Heart left ventricle (tissue), 16 donors: ENCODE measurements around the gene NDST1. TPM values are rescaled to one million over a fixed set of nuclear protein-coding genes. Genes with fewer than 3 reads are reported as not detected.

ENCODE experiments used
- ATAC-seq, 4 donors: fragments of 200-7000 bp; cut with Tn5 transposase; one replicate each; pipeline ENCODE4 v1.9.1; 2020 to 2022; ENCODE audit warnings: moderate library complexity in 4 of 4, mild to moderate bottlenecking in 3 of 4, moderate number of reproducible peaks in 1 of 4
- DNase-seq, 5 donors: peaks; one replicate each; pipeline ENCODE4 v3.0.0-alpha.2; 2020
- H3K27ac ChIP-seq, 12 donors: fragments of 200-600 bp; sonication (generic) in 4 of 12; one replicate each; pipeline versions ENCODE4 v1.5.0 to v1.8.0; 2016 to 2022; ENCODE audit warnings: mild to moderate bottlenecking in 2 of 12
- H3K27me3 ChIP-seq, 9 donors: fragments of 200-600 bp; sonication (generic) in 2 of 9; one replicate each; pipeline versions ENCODE4 v1.5.1 to v1.8.0; 2016 to 2022; ENCODE audit warnings: mild to moderate bottlenecking in 3 of 9
- H3K36me3 ChIP-seq, 9 donors: fragments of 200-600 bp; sonication (generic) in 2 of 9; one replicate each; pipeline versions ENCODE4 v1.5.0 to v1.8.0; 2018 to 2022; ENCODE audit warnings: mild to moderate bottlenecking in 2 of 9
- H3K4me1 ChIP-seq, 12 donors: fragments of 200-600 bp; sonication (generic) in 4 of 12; one replicate each; pipeline versions ENCODE4 v1.5.0 to v1.8.0; 2016 to 2022; ENCODE audit warnings: mild to moderate bottlenecking in 3 of 12
- H3K4me3 ChIP-seq, 12 donors: fragments of 200-600 bp; sonication (generic) in 4 of 12; one replicate each; pipeline versions ENCODE4 v1.5.0 to v1.8.0; 2017 to 2022; ENCODE audit warnings: mild to moderate bottlenecking in 9 of 12, moderate library complexity in 4 of 12
- H3K9me3 ChIP-seq, 12 donors: fragments of 200-600 bp; sonication (generic) in 4 of 12; one replicate each; pipeline versions ENCODE4 v1.5.0 to v1.8.0; 2016 to 2022; ENCODE audit warnings: mild to moderate bottlenecking in 1 of 12
- POLR2A ChIP-seq, 2 donors: fragments of 450-650 bp; IDR thresholded peaks; one replicate each; pipeline ENCODE4 v1.6.1; 2017; ENCODE audit warnings: antibody characterized with exemption in 2 of 2, mild to moderate bottlenecking in 2 of 2, moderate library complexity in 2 of 2
- WGBS, 4 donors: extraction: QIAGEN DNeasy Blood & Tissue Kit in 2 of 4; methylation state at CpG; one replicate each; pipeline versions ENCODE4 v1.1.5 to v1.1.7; 2013 to 2018; 5-methylcytosine and 5-hydroxymethylcytosine counted together
- intact Hi-C, 10 donors: fragments of 100-400 bp; cut with DNase I; formaldehyde crosslinking; loops; one replicate each; pipeline versions ENCODE4 v1.11.1 to v1.14.2; 2022
- polyA plus RNA-seq, 2 donors: library from polyadenylated mRNA; stranded (reverse); fragments of 200-250 nt; gene quantifications; one replicate each; pipeline ENCODE4 v1.2.3, GENCODE V29; 2013
- total RNA-seq, 9 donors: library from RNA; depleted of rRNA in 2 of 9; stranded (reverse); fragments of >200 nt in 2 of 9; fragmentation: NEBNext Ultra II Directional in 3 of 9; extraction: Animal tissue kit (Norgen Biotek cat#: 25700) in 3 of 9; gene quantifications; one replicate each; pipeline versions ENCODE4 v1.1.0 to v1.2.4, GENCODE V29; 2016 to 2023
- TF ChIP-seq, protein P1 (sequence below), 12 donors: fragments of 200-600 bp; sonication (generic) in 4 of 12; IDR thresholded peaks; one replicate each; pipeline versions ENCODE4 v1.5.0 to v1.8.0; 2018 to 2022; ENCODE audit warnings: antibody characterized with exemption in 12 of 12, mild to moderate bottlenecking in 5 of 12
- donor health status: ischemic (EF 13 %, LVEDD 7.1; RV severe dilation, severe dysfunction).
- donor health status: healthy with polysubstance abuse.
- donor health status: DM: no; HTN: yes; CAD: no.
- donor health status: DM: no; HTN: no; CAD: no.
- donor health status: ischemic (EF 25% LVEDD 6.9; RV normal size, moderate dysfunction).
- donor health status: ischemic (EF 25% LVEDD 5.7; RV mildly dilated, moderate dysfunction).
- donor health status: healthy.
- donor health status: DM: yes; HTN: yes; CAD: no.
- donor health status: ischemic (EF 35%, LVEDD 5.7; RV mildly dilated, moderate dysfunction).
- donor health status: nonischemic (EF 11% LVEDD 7.7; RV severe dilation, severe dysfunction).
- donor health status: DM: yes; HTN: yes; CAD: no.
- donor health status: PGD.
- donor health status: ischemic (EF 29% LVEDD 5.4; RV normal size, mild dysfunction).
- donor health status: nonischemic (EF 23%, LVEDD 6.1; RV moderate dilation, normal function).

NDST1 gene
- total and polyA plus RNA-seq, 11 donors, result 32.1 to 156 (median 68.5) TPM

DNA sequence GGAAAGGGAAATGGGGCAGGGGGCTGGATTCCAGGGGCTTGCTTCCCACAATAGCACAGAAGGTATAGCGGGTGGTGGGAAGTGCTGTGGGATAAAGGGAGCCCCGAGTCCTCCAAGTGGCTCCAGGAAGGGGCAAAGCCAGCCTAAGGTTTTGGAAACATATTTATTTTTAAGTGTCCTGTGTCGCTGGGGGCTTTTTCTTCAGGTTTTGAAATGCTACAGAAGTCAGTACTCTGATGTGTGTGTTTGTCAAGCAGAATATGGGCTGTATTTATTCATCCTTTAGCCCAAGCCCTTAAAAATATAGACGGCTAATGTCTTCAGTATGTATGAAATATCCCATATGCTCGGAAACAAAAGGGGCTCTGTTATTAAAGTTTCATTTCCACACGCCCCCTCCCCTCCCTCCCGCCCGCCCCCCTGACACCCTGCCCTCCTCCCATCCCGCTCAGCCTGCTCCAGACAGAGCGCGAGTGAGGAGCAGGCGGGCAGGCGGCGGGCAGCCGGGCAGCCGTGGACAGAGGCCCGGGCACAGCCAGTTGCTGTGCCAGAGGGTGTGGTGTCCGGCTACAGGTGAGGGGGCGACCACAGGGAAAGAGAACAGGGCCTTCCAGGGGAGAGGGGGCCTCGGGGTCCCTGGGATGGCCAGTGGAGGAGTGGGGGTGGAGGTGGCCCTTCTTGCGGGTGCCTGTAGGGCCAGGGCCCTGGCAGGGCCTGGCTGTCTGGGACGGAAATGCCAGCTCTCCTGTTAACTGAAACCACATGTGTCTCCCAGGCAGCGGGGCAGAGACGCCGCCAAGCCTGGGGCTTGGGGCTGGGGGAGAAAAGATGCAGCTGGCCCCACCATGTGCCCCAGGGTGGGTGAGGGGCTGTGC lies 92.9 kb downstream of the NDST1 start:
- ATAC-seq (peak in 2 of 4 donors; percentile 2 to 16), DNase-seq (peak in 3 of 5 donors; percentile 26 to 43 (median 29))
- Histone ChIP-seq H3K36me3 (no peaks in the 10 kb centered on the region), H3K4me1 (peaks cover 17 to 90% (median 63%) of the 10 kb centered on the region in 12 donors), H3K4me3 (peak overlapping the region in 7 of 12 donors; percentile 21 to 43 (median 33)), H3K9me3 (no peaks in the 10 kb centered on the region), H3K27me3 (no peaks in the 10 kb centered on the region), H3K27ac (peak overlapping the region; percentile 4 to 90 (median 80))
- TF ChIP-seq, protein P1, sequence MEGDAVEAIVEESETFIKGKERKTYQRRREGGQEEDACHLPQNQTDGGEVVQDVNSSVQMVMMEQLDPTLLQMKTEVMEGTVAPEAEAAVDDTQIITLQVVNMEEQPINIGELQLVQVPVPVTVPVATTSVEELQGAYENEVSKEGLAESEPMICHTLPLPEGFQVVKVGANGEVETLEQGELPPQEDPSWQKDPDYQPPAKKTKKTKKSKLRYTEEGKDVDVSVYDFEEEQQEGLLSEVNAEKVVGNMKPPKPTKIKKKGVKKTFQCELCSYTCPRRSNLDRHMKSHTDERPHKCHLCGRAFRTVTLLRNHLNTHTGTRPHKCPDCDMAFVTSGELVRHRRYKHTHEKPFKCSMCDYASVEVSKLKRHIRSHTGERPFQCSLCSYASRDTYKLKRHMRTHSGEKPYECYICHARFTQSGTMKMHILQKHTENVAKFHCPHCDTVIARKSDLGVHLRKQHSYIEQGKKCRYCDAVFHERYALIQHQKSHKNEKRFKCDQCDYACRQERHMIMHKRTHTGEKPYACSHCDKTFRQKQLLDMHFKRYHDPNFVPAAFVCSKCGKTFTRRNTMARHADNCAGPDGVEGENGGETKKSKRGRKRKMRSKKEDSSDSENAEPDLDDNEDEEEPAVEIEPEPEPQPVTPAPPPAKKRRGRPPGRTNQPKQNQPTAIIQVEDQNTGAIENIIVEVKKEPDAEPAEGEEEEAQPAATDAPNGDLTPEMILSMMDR (IDR thresholded peaks at IDR 0.05), result no peak
- TF ChIP-seq POLR2A (IDR thresholded peaks at IDR 0.05), result no peak
- intact Hi-C loops, result loop anchor here in 1 of 10 donors (5.0 kb wide), 1 partner anchor 41 kb away; the partner anchor contains the start of gene SYNPO
- WGBS, 4 donors, result 68 to 81% (median 78%) methylated on average over 23 to 25 of the region's 25 CpGs

DNA sequence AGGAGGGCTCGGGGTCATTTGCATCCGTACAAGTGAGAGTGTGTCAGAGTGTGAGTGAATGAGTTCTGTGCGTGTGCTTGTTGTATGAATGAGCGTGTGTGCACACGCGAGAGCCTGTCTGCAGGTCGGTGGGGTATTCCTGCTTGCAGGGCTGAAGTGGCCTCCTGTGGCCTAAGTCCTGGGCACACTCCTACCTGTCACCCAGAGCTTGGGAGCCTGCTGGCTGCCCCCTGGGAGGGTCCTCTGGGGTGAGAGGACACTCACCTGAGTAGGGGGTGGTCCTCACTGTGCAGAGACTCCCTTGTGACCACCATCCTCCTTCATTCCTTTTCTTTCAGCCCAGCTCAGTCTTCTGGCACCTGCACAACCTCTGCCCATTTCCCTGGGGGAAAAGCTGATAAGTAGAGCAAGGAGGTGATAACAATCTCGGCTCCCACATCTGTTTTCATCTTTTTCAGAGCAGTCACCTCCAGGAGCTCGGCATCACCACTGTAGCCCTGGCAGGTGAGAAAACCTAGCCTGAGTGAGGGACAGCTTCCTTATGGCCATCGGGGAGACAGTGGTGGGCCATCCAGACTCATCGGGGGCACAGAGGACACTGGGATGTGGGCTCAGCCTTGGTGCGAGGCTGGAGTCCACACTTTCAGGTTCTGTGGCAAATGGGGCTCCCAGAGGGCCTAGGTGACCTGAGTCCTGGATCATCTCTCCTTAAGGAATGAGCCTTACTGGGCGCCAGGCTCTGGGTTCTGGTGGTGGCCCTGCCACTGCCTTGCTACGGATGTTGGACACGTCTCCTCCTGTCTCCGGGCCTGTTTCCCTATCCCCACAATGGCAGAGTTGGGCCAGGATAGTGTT lies 93.8 kb downstream of the NDST1 start:
- peak overlapping the region in 11 of 12 donors; percentile 53 to 90 (median 81) for H3K27ac ChIP-seq
- H3K9me3 ChIP-seq, result no peaks in the 10 kb centered on the region
- no peaks in the 10 kb centered on the region for H3K27me3 ChIP-seq
- H3K36me3 ChIP-seq, result no peaks in the 10 kb centered on the region
- DNase-seq, result peak in 3 of 5 donors; percentile 11 to 42 (median 19)
- intact Hi-C loops, result loop anchor here in 1 of 10 donors (5.0 kb wide), 1 partner anchor 41 kb away; the partner anchor contains the start of gene SYNPO
- TF ChIP-seq, protein P1 (IDR thresholded peaks at IDR 0.05), result no peak
- no peak for TF ChIP-seq POLR2A (IDR thresholded peaks at IDR 0.05)
- no peak for ATAC-seq
- WGBS, 4 donors, result 83 to 86% (median 83%) methylated on average over 13 to 16 of the region's 16 CpGs
- H3K4me3 ChIP-seq, result peak overlapping the region in 7 of 12 donors; percentile 21 to 43 (median 33)
- peaks cover 17 to 91% (median 66%) of the 10 kb centered on the region in 12 donors for H3K4me1 ChIP-seq

DNA sequence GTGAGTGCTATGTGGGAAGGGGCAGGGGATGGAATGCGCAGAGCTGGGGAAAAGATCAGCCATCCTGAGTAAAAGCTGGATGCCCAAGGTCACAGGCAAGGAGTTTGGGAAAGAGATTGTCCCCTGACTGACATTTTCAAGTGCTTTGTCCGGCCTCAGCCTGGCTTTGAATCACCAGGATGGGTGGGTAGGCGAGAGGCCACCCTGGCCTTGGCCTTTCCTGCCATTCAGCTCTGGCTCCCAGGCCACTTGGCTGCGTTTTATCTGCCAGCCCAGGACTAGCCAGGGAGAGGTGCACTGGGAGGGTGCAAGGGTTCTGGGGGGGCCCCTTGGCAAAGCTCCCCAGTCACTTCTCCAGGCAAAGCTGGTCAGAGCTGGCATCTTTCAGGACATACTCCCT lies 95.1 kb downstream of the NDST1 start:
- Histone ChIP-seq H3K27me3 (no peaks in the 10 kb centered on the region), H3K36me3 (no peaks in the 10 kb centered on the region), H3K27ac (peak overlapping the region; percentile 57 to 91 (median 82)), H3K4me1 (peaks cover 17 to 94% (median 68%) of the 10 kb centered on the region in 12 donors), H3K9me3 (no peaks in the 10 kb centered on the region), H3K4me3 (no peak overlapping the region)
- intact Hi-C loops, result loop anchor here in 1 of 10 donors (5.0 kb wide), 1 partner anchor 39 kb away; the partner anchor contains the start of gene SYNPO
- peak in 4 of 5 donors; percentile 67 to 83 (median 78) for DNase-seq
- no peak for TF ChIP-seq POLR2A (IDR thresholded peaks at IDR 0.05)
- TF ChIP-seq, protein P1 (IDR thresholded peaks at IDR 0.05), result no peak
- WGBS, 4 donors, result 37 to 54% (median 40%) methylated on average over 4 of the region's 4 CpGs
- peak; percentile 22 to 72 (median 50) for ATAC-seq
